HCT116 (cell line): ENCODE data around the gene RYR2. TPM values are rescaled to one million over a fixed set of nuclear protein-coding genes. Genes with fewer than 3 reads are reported as not detected.

Experiments used
- ATAC-seq: fragments of 200-7000 bp; cut with Tn5 transposase; 2 replicates; pipeline ENCODE4 v1.9.1; 2020; ENCODE audit warnings: mild to moderate bottlenecking, moderate library complexity
- BruUV-seq: library from RNA; stranded (reverse); fragments of 400-500 nt; replicated peaks from 2 replicates; lab custom pipeline; 2021; lab: Mats Ljungman, UMichigan
- CTCF ChIA-PET: fragments of 300-600 bp; sonication (Branson Sonifier 250); formaldehyde crosslinking; loops from one replicate; lab custom pipeline; 2021; ENCODE audit warnings: antibody characterized with exemption; lab: Charles Lee
- POLR2A ChIA-PET: fragments of 300-600, 350-600 bp; sonication (Branson Sonifier 250); formaldehyde crosslinking; loops from one replicate; lab custom pipeline; 2021; ENCODE audit warnings: antibody characterized with exemption; lab: Charles Lee
- RAD21 ChIA-PET, 2 experiments: fragments of 300-600 bp; sonication (Branson Sonifier 250); formaldehyde crosslinking; loops; one replicate each; lab custom pipeline; 2023; ENCODE audit warnings: low total read pairs in 2 of 2; ENCODE audit not compliant: uncharacterized antibody in 2 of 2, unreplicated experiment in 2 of 2, low non-redundant PET in 1 of 2; lab: Charles Lee
- DNase-seq: peaks from one replicate; pipeline ENCODE4 v3.0.0-alpha.2; 2010; ENCODE audit warnings: low read depth, low spot score
- H2AFZ ChIP-seq: fragments of 200-600 bp; shearing (Covaris generic), sonication (generic); 2 replicates; pipeline ENCODE4 v1.6.1; 2017; ENCODE audit warnings: low read depth, mixed run types, mixed read lengths, antibody characterized with exemption, low read length; ENCODE audit not compliant: poor library complexity, severe bottlenecking
- H3K27ac ChIP-seq: 2 replicates; pipeline ENCODE4 v1.5.1; 2012; ENCODE audit warnings: low read depth, low read length
- H3K27me3 ChIP-seq: fragments of 200-600 bp; sonication (generic); 2 replicates; pipeline ENCODE4 v1.6.1; 2016; ENCODE audit warnings: mixed run types, low read length, mixed read lengths; ENCODE audit not compliant: insufficient read depth
- H3K36me3 ChIP-seq, 2 experiments: fragments of 200-500 bp in 1 of 2; fragments of 200-600 bp in 1 of 2; sonication (Bioruptor generic) in 1 of 2; sonication (generic) in 1 of 2; 2 replicates each; pipeline versions ENCODE4 v1.5.1 to v1.6.1; 2014 to 2016; ENCODE audit warnings: low read length in 2 of 2, inconsistent platforms in 1 of 2, mixed read lengths in 1 of 2, mixed run types in 1 of 2; ENCODE audit not compliant: insufficient read depth in 2 of 2, control insufficient read depth in 1 of 2
- H3K4me1 ChIP-seq, 2 experiments: fragments of 200-600 bp in 1 of 2; sonication (generic) in 1 of 2; 2 replicates each; pipeline versions ENCODE4 v1.5.1 to v1.6.1; 2012 to 2017; ENCODE audit warnings: low read length in 2 of 2, inconsistent platforms in 1 of 2, mild to moderate bottlenecking in 1 of 2, mixed read lengths in 1 of 2, mixed run types in 1 of 2, moderate library complexity in 1 of 2; ENCODE audit not compliant: insufficient read depth in 2 of 2, control insufficient read depth in 1 of 2
- H3K4me2 ChIP-seq: fragments of 200-600 bp; sonication (generic); 2 replicates; pipeline ENCODE4 v1.6.1; 2017; ENCODE audit warnings: mixed run types, low read length, mixed read lengths
- H3K4me3 ChIP-seq, 2 experiments: fragments of 200-600 bp in 1 of 2; sonication (generic) in 1 of 2; replicated peaks in 1 of 2; 2 replicates each; pipeline ENCODE4 v1.5.1; 2011 to 2016; ENCODE audit warnings: low read length in 2 of 2, control low read depth in 1 of 2, low read depth in 1 of 2, mild to moderate bottlenecking in 1 of 2, mixed read lengths in 1 of 2, mixed run types in 1 of 2
- H3K79me2 ChIP-seq: fragments of 200-600 bp; sonication (generic); 2 replicates; pipeline ENCODE4 v1.6.1; 2017; ENCODE audit warnings: mild to moderate bottlenecking, mixed run types, low read length, moderate library complexity, mixed read lengths; ENCODE audit not compliant: insufficient read depth
- H3K9ac ChIP-seq: fragments of 200-600 bp; sonication (generic); 2 replicates; pipeline ENCODE4 v1.6.1; 2016; ENCODE audit warnings: low read length, mixed read lengths
- H3K9me2 ChIP-seq: fragments of 200-600 bp; sonication (generic), shearing (Covaris generic); 2 replicates; pipeline ENCODE4 v1.6.1; 2017; ENCODE audit warnings: mixed run types, mild to moderate bottlenecking, moderate library complexity; ENCODE audit not compliant: insufficient read depth
- H3K9me3 ChIP-seq, 2 experiments: fragments of 200-500 bp in 1 of 2; fragments of 200-600 bp in 1 of 2; sonication (Bioruptor generic) in 1 of 2; sonication (generic) in 1 of 2; 2 replicates each; pipeline ENCODE4 v1.6.1; 2014 to 2017; ENCODE audit warnings: low read length in 2 of 2, mixed read lengths in 2 of 2, inconsistent platforms in 1 of 2, low read depth in 1 of 2, mild to moderate bottlenecking in 1 of 2, mixed run types in 1 of 2, moderate library complexity in 1 of 2; ENCODE audit not compliant: control insufficient read depth in 1 of 2, insufficient read depth in 1 of 2
- H4K20me1 ChIP-seq: fragments of 200-600 bp; sonication (generic), shearing (Covaris generic); 2 replicates; pipeline ENCODE4 v1.6.1; 2017; ENCODE audit warnings: mixed run types, mild to moderate bottlenecking, moderate library complexity; ENCODE audit not compliant: insufficient read depth
- CBX3 ChIP-seq: IDR thresholded peaks from 2 replicates; pipeline ENCODE4 v1.6.1; 2012; ENCODE audit warnings: low read depth
- CTCF ChIP-seq, 3 experiments: fragments of 200-600 bp in 1 of 3; sonication (generic) in 1 of 3; IDR thresholded peaks in 2 of 3; conservative IDR thresholded peaks in 1 of 3; 2 replicates each; pipeline ENCODE4 v1.5.1; 2012 to 2017; ENCODE audit warnings: low read depth in 2 of 3, low read length in 2 of 3, antibody characterized with exemption in 1 of 3, borderline replicate concordance in 1 of 3, control low read depth in 1 of 3, mild to moderate bottlenecking in 1 of 3, mixed read lengths in 1 of 3, mixed run types in 1 of 3, moderate library complexity in 1 of 3; ENCODE audit not compliant: insufficient read depth in 1 of 3
- EZH2phosphoT487 ChIP-seq: fragments of 200-600 bp; IDR thresholded peaks from 2 replicates; pipeline ENCODE4 v1.6.1; 2018; ENCODE audit warnings: antibody characterized with exemption, borderline replicate concordance
- FOSL1 ChIP-seq: IDR thresholded peaks from 2 replicates; pipeline ENCODE4 v1.6.1; 2012; ENCODE audit warnings: low read depth
- POLR2A ChIP-seq: IDR thresholded peaks from 2 replicates; pipeline ENCODE4 v1.7.0; 2011; ENCODE audit warnings: borderline replicate concordance; ENCODE audit not compliant: insufficient read depth, insufficient read length; ENCODE audit errors: extremely low read depth
- RAD21 ChIP-seq: IDR thresholded peaks from 2 replicates; pipeline ENCODE4 v1.6.1; 2012; ENCODE audit warnings: low read depth, mild to moderate bottlenecking
- YY1 ChIP-seq: IDR thresholded peaks from 2 replicates; pipeline ENCODE4 v1.6.1; 2011; ENCODE audit warnings: low read length, low read depth, moderate library complexity, mild to moderate bottlenecking; ENCODE audit not compliant: insufficient replicate concordance; ENCODE audit errors: extremely low read depth
- intact Hi-C: fragments of 100-400 bp; cut with micrococcal nuclease; formaldehyde crosslinking; loops from 2 replicates; pipeline ENCODE4 v1.10.0; 2022
- total RNA-seq: library from RNA; stranded (reverse); gene quantifications from one replicate; pipeline ENCODE4 v1.2.1, GENCODE V29; 2021; ENCODE audit not compliant: unreplicated experiment
- TF ChIP-seq, protein P1 (sequence below): IDR thresholded peaks from 2 replicates; pipeline ENCODE4 v1.6.1; 2012; ENCODE audit warnings: low read depth

The RYR2 gene
- total RNA-seq, 1 experiment from 2014 or later: 0.02 TPM

DNA sequence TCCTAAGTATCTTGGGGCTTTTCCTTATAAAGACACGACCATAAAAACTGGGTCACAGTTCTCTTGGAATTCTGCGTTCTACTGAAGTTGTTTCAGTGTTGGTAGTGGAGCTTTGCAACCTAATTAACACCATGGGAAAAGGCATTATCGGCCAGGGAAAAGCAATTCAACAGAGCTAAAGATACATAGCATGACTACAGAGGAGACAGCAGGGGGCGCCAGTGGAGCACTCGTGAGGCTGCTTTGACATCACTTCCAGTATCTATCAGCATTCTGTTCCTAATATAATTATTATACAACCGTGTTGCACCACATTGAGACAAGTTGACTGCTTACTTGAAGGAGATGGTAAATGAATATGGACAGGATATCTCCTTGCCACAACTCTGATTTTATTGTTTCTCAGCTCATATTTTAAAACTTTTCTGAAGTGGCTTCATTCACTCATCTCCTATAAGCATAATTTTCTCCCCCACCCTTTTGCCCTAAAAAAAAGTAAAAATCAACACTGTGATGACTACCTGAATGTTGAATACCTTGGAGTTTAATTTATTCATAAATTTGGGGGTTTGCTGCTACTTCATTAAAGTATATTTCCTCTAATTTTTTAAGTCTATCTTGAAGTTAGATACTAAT lies 809.3 kb downstream of the RYR2 start:
- Histone ChIP-seq H2AFZ (no peak overlapping the region), H3K9me3 (peaks cover 4 to 6% of the 10 kb centered on the region in 2 experiments; a peak in 2 of 4 replicates), H4K20me1 (no peaks in the 10 kb centered on the region), H3K4me3 (no peak overlapping the region), H3K9me2 (no peaks in the 10 kb centered on the region), H3K27me3 (no peaks in the 10 kb centered on the region), H3K4me1 (no peaks in the 10 kb centered on the region), H3K4me2 (no peak overlapping the region), H3K36me3 (no peaks in the 10 kb centered on the region), H3K9ac (no peak overlapping the region), H3K27ac (no peak overlapping the region), H3K79me2 (no peaks in the 10 kb centered on the region)
- TF ChIP-seq CTCF (IDR thresholded peaks at IDR 0.05 in 2 of 3, conservative IDR thresholded peaks at IDR 0.05 in 1 of 3; ENCODE audit: borderline replicate concordance in 1 of 3, insufficient read depth in 1 of 3, low read depth in 2 of 3, low read length in 2 of 3) (peak in 2 of 3 experiments; percentile 34 to 37; a peak in 4 of 6 replicates), EZH2phosphoT487 (no peak), RAD21 (peak; percentile 16; the same call in 1 of the 2 replicates)
- BruUV-seq: no TSS peak
- no peak for DNase-seq
- ATAC-seq: no peak
- intact Hi-C loops: no loop called here
- ChIA-PET RAD21 (no interaction called here), POLR2A (no interaction called here), CTCF (no interaction called here)

DNA sequence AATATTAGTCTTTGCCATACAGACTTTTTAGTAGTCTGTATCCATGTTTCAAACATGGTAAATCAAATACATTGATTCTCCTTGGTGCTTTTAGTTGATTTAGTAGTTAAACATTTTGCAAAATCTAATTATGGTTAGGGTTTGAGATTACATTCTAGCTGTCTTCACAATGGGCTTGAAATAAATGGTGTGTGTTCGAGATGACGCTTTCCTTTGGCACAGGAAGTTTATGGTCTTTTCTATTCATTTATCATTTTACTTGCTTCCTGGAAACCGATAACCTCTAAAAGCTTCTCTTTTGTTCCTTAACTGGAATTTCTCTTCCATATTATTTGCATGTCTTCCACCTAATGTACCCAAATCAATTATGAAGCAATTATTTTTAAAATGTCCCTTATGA lies 810.4 kb downstream of the RYR2 start:
- DNase-seq (no peak), ATAC-seq (no peak)
- no peaks in the 10 kb centered on the region for H3K4me1 ChIP-seq
- TF ChIP-seq YY1: no peak
- no peak for TF ChIP-seq POLR2A
- TF ChIP-seq CTCF (IDR thresholded peaks at IDR 0.05 in 2 of 3, conservative IDR thresholded peaks at IDR 0.05 in 1 of 3; ENCODE audit: borderline replicate concordance in 1 of 3, insufficient read depth in 1 of 3, low read depth in 2 of 3, low read length in 2 of 3): no peak
- no peak for TF ChIP-seq CBX3
- TF ChIP-seq FOSL1: no peak
- TF ChIP-seq EZH2phosphoT487: no peak
- TF ChIP-seq, protein P1, sequence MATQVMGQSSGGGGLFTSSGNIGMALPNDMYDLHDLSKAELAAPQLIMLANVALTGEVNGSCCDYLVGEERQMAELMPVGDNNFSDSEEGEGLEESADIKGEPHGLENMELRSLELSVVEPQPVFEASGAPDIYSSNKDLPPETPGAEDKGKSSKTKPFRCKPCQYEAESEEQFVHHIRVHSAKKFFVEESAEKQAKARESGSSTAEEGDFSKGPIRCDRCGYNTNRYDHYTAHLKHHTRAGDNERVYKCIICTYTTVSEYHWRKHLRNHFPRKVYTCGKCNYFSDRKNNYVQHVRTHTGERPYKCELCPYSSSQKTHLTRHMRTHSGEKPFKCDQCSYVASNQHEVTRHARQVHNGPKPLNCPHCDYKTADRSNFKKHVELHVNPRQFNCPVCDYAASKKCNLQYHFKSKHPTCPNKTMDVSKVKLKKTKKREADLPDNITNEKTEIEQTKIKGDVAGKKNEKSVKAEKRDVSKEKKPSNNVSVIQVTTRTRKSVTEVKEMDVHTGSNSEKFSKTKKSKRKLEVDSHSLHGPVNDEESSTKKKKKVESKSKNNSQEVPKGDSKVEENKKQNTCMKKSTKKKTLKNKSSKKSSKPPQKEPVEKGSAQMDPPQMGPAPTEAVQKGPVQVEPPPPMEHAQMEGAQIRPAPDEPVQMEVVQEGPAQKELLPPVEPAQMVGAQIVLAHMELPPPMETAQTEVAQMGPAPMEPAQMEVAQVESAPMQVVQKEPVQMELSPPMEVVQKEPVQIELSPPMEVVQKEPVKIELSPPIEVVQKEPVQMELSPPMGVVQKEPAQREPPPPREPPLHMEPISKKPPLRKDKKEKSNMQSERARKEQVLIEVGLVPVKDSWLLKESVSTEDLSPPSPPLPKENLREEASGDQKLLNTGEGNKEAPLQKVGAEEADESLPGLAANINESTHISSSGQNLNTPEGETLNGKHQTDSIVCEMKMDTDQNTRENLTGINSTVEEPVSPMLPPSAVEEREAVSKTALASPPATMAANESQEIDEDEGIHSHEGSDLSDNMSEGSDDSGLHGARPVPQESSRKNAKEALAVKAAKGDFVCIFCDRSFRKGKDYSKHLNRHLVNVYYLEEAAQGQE: no peak
- H3K27me3 ChIP-seq: no peaks in the 10 kb centered on the region
- ChIA-PET RAD21 (no interaction called here), POLR2A (no interaction called here), CTCF (no interaction called here)
- intact Hi-C loops: no loop called here
- no peaks in the 10 kb centered on the region for H4K20me1 ChIP-seq
- peaks cover 0 to 6% of the 10 kb centered on the region in 2 experiments; a peak in 2 of 4 replicates for H3K9me3 ChIP-seq
- BruUV-seq: no TSS peak
- no peak overlapping the region for H3K9ac ChIP-seq
- H3K36me3 ChIP-seq: no peaks in the 10 kb centered on the region
- no peaks in the 10 kb centered on the region for H3K9me2 ChIP-seq
- H3K4me3 ChIP-seq: no peak overlapping the region
- H2AFZ ChIP-seq: no peak overlapping the region
- no peak overlapping the region for H3K4me2 ChIP-seq
- no peak overlapping the region for H3K27ac ChIP-seq
- no peaks in the 10 kb centered on the region for H3K79me2 ChIP-seq
